ENCODE data around the gene PSAPL1.
A peak's percentile ranks its signal among the peaks of the same experiment; 100 is the strongest.
"Not testable (repeated sequence)": the region's sequence is repeated elsewhere in the genome, so short reads cannot be mapped to it uniquely, and the experiment has no call there.

PSAPL1 gene

GRCh38 chr4:7467471-7467870 lies 32.7 kb upstream of the PSAPL1 start:
- in situ Hi-C loops (cut with HindIII; ENCODE audit: low pct_unique_long_range_greater_than_20kb, low sequenced_read_pairs): no loop called here
- no peak for DNase-seq (ENCODE audit: low read depth in 1 of 2, low spot score in 1 of 2)
- TF ChIP-seq JUND (IDR thresholded peaks at IDR 0.05; ENCODE audit: low read depth): no peak

- TF ChIP-seq JUND (IDR thresholded peaks at IDR 0.05; ENCODE audit: low read depth): no peak
- in situ Hi-C loops (cut with HindIII; ENCODE audit: low pct_unique_long_range_greater_than_20kb, low sequenced_read_pairs): no loop called here
These were observed 32.2 kb upstream of the PSAPL1 start for GRCh38 chr4:7466904-7467303.

GRCh38 chr4:7466215-7466614 lies 31.5 kb upstream of the PSAPL1 start:
- in situ Hi-C loops (cut with HindIII; ENCODE audit: low pct_unique_long_range_greater_than_20kb, low sequenced_read_pairs): no loop called here
- no peak for TF ChIP-seq JUND (IDR thresholded peaks at IDR 0.05; ENCODE audit: low read depth)
- peak in 1 of 2 experiments; percentile 10 for DNase-seq (ENCODE audit: low read depth in 1 of 2, low spot score in 1 of 2)

More at GRCh38 chr4:7466904-7467303, 32.2 kb upstream of the PSAPL1 start:
- DNase-seq (ENCODE audit: low read depth in 1 of 2, low spot score in 1 of 2): no peak

- no peak for DNase-seq (ENCODE audit: low read depth in 1 of 2, low spot score in 1 of 2)
- in situ Hi-C loops (cut with HindIII; ENCODE audit: low pct_unique_long_range_greater_than_20kb, low sequenced_read_pairs): no loop called here
- no peak for TF ChIP-seq JUND (IDR thresholded peaks at IDR 0.05; ENCODE audit: low read depth)
These were observed 30.3 kb upstream of the PSAPL1 start for GRCh38 chr4:7465017-7465416.

- DNase-seq (ENCODE audit: low read depth in 1 of 2, low spot score in 1 of 2): no peak
- in situ Hi-C loops (cut with HindIII; ENCODE audit: low pct_unique_long_range_greater_than_20kb, low sequenced_read_pairs): no loop called here
- TF ChIP-seq JUND (IDR thresholded peaks at IDR 0.05; ENCODE audit: low read depth): no peak
These were observed 29.5 kb upstream of the PSAPL1 start for GRCh38 chr4:7464259-7464655.

GRCh38 chr4:7463566-7464258 lies 29.0 kb upstream of the PSAPL1 start:
- in situ Hi-C loops (cut with HindIII; ENCODE audit: low pct_unique_long_range_greater_than_20kb, low sequenced_read_pairs): no loop called here
- DNase-seq (ENCODE audit: low read depth in 1 of 2, low spot score in 1 of 2): no peak
- no peak for TF ChIP-seq JUND (IDR thresholded peaks at IDR 0.05; ENCODE audit: low read depth)

GRCh38 chr4:7462509-7462971 lies 27.8 kb upstream of the PSAPL1 start:
- TF ChIP-seq JUND (IDR thresholded peaks at IDR 0.05; ENCODE audit: low read depth): no peak
- in situ Hi-C loops (cut with HindIII; ENCODE audit: low pct_unique_long_range_greater_than_20kb, low sequenced_read_pairs): no loop called here
- peak; percentile 28 to 44 for DNase-seq (ENCODE audit: low read depth in 1 of 2, low spot score in 1 of 2)

GRCh38 chr4:7461230-7461629 lies 26.5 kb upstream of the PSAPL1 start:
- DNase-seq (ENCODE audit: low read depth in 1 of 2, low spot score in 1 of 2): no peak
- TF ChIP-seq JUND (IDR thresholded peaks at IDR 0.05; ENCODE audit: low read depth): no peak
- in situ Hi-C loops (cut with HindIII; ENCODE audit: low pct_unique_long_range_greater_than_20kb, low sequenced_read_pairs): no loop called here

- DNase-seq (ENCODE audit: low read depth in 1 of 2, low spot score in 1 of 2): no peak
- TF ChIP-seq JUND (IDR thresholded peaks at IDR 0.05; ENCODE audit: low read depth): no peak
- in situ Hi-C loops (cut with HindIII; ENCODE audit: low pct_unique_long_range_greater_than_20kb, low sequenced_read_pairs): no loop called here
These were observed 25.8 kb upstream of the PSAPL1 start for GRCh38 chr4:7460566-7460965.

GRCh38 chr4:7459471-7459870 lies 24.7 kb upstream of the PSAPL1 start:
- in situ Hi-C loops (cut with HindIII; ENCODE audit: low pct_unique_long_range_greater_than_20kb, low sequenced_read_pairs): no loop called here
- no peak for DNase-seq (ENCODE audit: low read depth in 1 of 2, low spot score in 1 of 2)
- TF ChIP-seq JUND (IDR thresholded peaks at IDR 0.05; ENCODE audit: low read depth): no peak

GRCh38 chr4:7458477-7458876 lies 23.7 kb upstream of the PSAPL1 start:
- DNase-seq (ENCODE audit: low read depth in 1 of 2, low spot score in 1 of 2): no peak
- no peak for TF ChIP-seq JUND (IDR thresholded peaks at IDR 0.05; ENCODE audit: low read depth)
- in situ Hi-C loops (cut with HindIII; ENCODE audit: low pct_unique_long_range_greater_than_20kb, low sequenced_read_pairs): no loop called here

- no peak for DNase-seq (ENCODE audit: low read depth in 1 of 2, low spot score in 1 of 2)
- in situ Hi-C loops (cut with HindIII; ENCODE audit: low pct_unique_long_range_greater_than_20kb, low sequenced_read_pairs): no loop called here
- TF ChIP-seq JUND (IDR thresholded peaks at IDR 0.05; ENCODE audit: low read depth): no peak
These were observed 23.3 kb upstream of the PSAPL1 start for GRCh38 chr4:7458066-7458425.

- TF ChIP-seq JUND (IDR thresholded peaks at IDR 0.05; ENCODE audit: low read depth): no peak
- DNase-seq (ENCODE audit: low read depth in 1 of 2, low spot score in 1 of 2): no peak
- in situ Hi-C loops (cut with HindIII; ENCODE audit: low pct_unique_long_range_greater_than_20kb, low sequenced_read_pairs): no loop called here
These were observed 22.7 kb upstream of the PSAPL1 start for GRCh38 chr4:7457201-7458065.

- DNase-seq (ENCODE audit: low read depth in 1 of 2, low spot score in 1 of 2); in situ Hi-C loops (cut with HindIII; ENCODE audit: low pct_unique_long_range_greater_than_20kb, low sequenced_read_pairs): not testable (repeated sequence)
These were observed 18.1 kb upstream of the PSAPL1 start for GRCh38 chr4:7452802-7453201.

All from T47D (cell line).